Left ventricle myocardium inferior (tissue), 1 donor: Measurements from ENCODE around the gene SERPINE3. TPM values are rescaled to one million over a fixed set of nuclear protein-coding genes. Genes with fewer than 3 reads are reported as not detected.

Experiments used
- DNase-seq: peaks from one replicate; pipeline ENCODE4 v3.0.0-alpha.2; 2020
- H3K27ac ChIP-seq: fragments of 200-600 bp; replicated peaks from 2 replicates; pipeline ENCODE4 v1.8.0; 2021
- H3K27me3 ChIP-seq: fragments of 200-600 bp; 2 replicates; pipeline ENCODE4 v1.8.0; 2021; ENCODE audit warnings: low read depth
- H3K36me3 ChIP-seq: fragments of 200-600 bp; 2 replicates; pipeline ENCODE4 v1.8.0; 2021
- H3K4me1 ChIP-seq: fragments of 200-600 bp; 2 replicates; pipeline ENCODE4 v1.8.0; 2021
- H3K4me3 ChIP-seq: fragments of 200-600 bp; 2 replicates; pipeline ENCODE4 v1.8.0; 2021; ENCODE audit warnings: mild to moderate bottlenecking, moderate library complexity
- H3K9me3 ChIP-seq: fragments of 200-600 bp; replicated peaks from 2 replicates; pipeline ENCODE4 v1.8.0; 2021
- CTCF ChIP-seq: fragments of 200-600 bp; IDR thresholded peaks from 2 replicates; pipeline ENCODE4 v1.8.0; 2021; ENCODE audit warnings: antibody characterized with exemption, mild to moderate bottlenecking, borderline replicate concordance
- intact Hi-C: fragments of 100-400 bp; cut with micrococcal nuclease; formaldehyde crosslinking; loops from one replicate; pipeline ENCODE4 v1.11.0; 2022
- total RNA-seq: library from RNA; stranded (reverse); fragmentation: NEBNext Ultra II Directional; extraction: Animal tissue kit (Norgen Biotek cat#: 25700); gene quantifications from one replicate; pipeline ENCODE4 v1.2.1, GENCODE V29; 2021
- donor health status: DM: no; HTN: yes; CAD: no; lungs with severe emphysema.

Gene SERPINE3
- total RNA-seq, 1 donor from 2014 or later = not detected

GRCh38 chr13:51303063-51303552 is 36.4 kb upstream of the SERPINE3 start:
- no peaks in the 10 kb centered on the region for H3K9me3 ChIP-seq
- H3K36me3 ChIP-seq = no peaks in the 10 kb centered on the region
- intact Hi-C loops = no loop called here
- no peak for DNase-seq
- no peak overlapping the region for H3K4me3 ChIP-seq
- H3K4me1 ChIP-seq = no peaks in the 10 kb centered on the region
- H3K27me3 ChIP-seq = no peaks in the 10 kb centered on the region
- H3K27ac ChIP-seq = no peak overlapping the region
- TF ChIP-seq CTCF = no peak

DNA sequence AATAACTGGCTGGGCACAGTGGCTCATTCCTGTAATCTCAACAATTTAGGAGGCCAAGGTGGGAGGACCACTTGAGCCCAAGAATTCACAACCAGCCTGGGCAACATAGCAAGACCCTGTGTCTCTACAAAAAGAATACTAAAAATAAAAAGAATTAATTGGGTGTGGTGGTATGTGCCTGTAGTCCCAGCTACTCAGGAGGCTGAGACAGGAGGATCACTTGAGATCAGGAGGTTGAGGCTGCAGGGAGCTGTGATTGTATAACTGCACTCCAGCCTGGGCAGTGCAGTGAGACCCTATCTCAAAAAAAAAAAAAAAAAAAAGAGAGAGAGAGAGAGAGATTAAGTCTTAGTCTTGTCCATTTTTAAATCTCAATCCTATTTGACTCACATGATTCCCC is 35.6 kb upstream of the SERPINE3 start:
- Histone ChIP-seq H3K27me3 (no peaks in the 10 kb centered on the region), H3K9me3 (no peaks in the 10 kb centered on the region), H3K4me3 (no peak overlapping the region), H3K36me3 (no peaks in the 10 kb centered on the region), H3K4me1 (no peaks in the 10 kb centered on the region), H3K27ac (no peak overlapping the region)
- intact Hi-C loops = no loop called here
- DNase-seq = no peak
- no peak for TF ChIP-seq CTCF

DNA sequence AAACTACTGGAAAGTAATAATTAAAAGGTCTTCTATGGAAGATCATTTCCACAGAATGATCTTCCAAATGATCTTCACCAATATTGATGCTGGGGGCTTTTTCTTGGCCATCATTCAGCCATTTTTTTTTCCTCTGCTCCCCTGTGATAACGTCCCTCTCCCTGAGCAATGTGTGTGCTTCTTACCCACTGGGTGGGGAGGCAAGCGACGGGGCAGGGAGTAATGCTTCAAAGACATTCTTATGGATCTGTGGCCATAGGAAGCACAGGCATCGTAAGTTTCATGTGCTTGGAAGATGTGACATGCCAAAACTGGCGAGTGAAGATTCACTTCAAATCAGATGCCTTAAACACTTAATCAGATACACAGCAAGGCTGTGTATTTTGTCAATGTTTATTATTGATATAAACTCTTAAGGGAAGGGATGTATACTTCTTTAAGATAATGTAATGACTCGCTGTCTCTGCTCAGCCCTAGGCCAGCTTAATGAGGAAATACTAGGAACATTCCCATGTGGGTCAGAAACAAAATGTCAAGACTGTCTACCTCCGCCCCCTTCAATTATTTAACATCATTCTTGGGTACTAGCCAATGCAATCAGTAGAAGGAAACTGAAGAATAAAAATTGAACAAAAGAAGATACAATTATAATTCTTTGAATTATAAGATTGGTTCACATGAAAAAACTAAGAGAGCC is 34.1 kb upstream of the SERPINE3 start:
- intact Hi-C loops = no loop called here
- no peak for DNase-seq
- TF ChIP-seq CTCF = no peak
- H3K9me3 ChIP-seq = no peaks in the 10 kb centered on the region
- H3K27ac ChIP-seq = no peak overlapping the region
- no peaks in the 10 kb centered on the region for H3K36me3 ChIP-seq
- H3K27me3 ChIP-seq = no peaks in the 10 kb centered on the region
- H3K4me3 ChIP-seq = no peak overlapping the region
- H3K4me1 ChIP-seq = no peaks in the 10 kb centered on the region

- Histone ChIP-seq H3K36me3 (no peaks in the 10 kb centered on the region), H3K27ac (no peak overlapping the region), H3K4me3 (no peak overlapping the region), H3K4me1 (no peaks in the 10 kb centered on the region), H3K27me3 (no peaks in the 10 kb centered on the region), H3K9me3 (no peaks in the 10 kb centered on the region)
- TF ChIP-seq CTCF = no peak
- intact Hi-C loops = no loop called here
- no peak for DNase-seq
These were observed 30.7 kb upstream of the SERPINE3 start for GRCh38 chr13:51308781-51309180.

GRCh38 chr13:51311231-51311630 is 28.3 kb upstream of the SERPINE3 start:
- no peak for TF ChIP-seq CTCF
- intact Hi-C loops = no loop called here
- no peak for DNase-seq

More at GRCh38 chr13:51311231-51311630, 28.3 kb upstream of the SERPINE3 start:
- Histone ChIP-seq H3K4me1 (no peaks in the 10 kb centered on the region), H3K4me3 (no peak overlapping the region), H3K9me3 (no peaks in the 10 kb centered on the region), H3K27me3 (no peaks in the 10 kb centered on the region), H3K27ac (no peak overlapping the region), H3K36me3 (no peaks in the 10 kb centered on the region)
